Stimulated activated naive CD4-positive, alpha-beta T cell (primary cell): ENCODE measurements around the gene CNPY3.
"Not testable (repeated sequence)": the region's sequence is repeated elsewhere in the genome, so short reads cannot be mapped to it uniquely, and the experiment has no call there.

Experiments
- DNase-seq, 6 experiments: peaks; one replicate each; lab custom pipeline; 2025; lab: John Stamatoyannopoulos, UW

CNPY3 gene

GRCh38 chr6:42928986-42929820, at the start of gene CNPY3:
CNPY3 (plus strand) TSS chr6:42929480; CDS start chr6:42929571, 91 bp downstream.
- peak; percentile 88 to 96 (median 93) for DNase-seq

- DNase-seq = not testable (repeated sequence)
Observed at GRCh38 chr6:42880240-42880817, 49.0 kb upstream of the CNPY3 start.

- DNase-seq = not testable (repeated sequence)
Observed at GRCh38 chr6:42880871-42881270, 48.4 kb upstream of the CNPY3 start.

- no peak for DNase-seq
Observed at GRCh38 chr6:42885702-42886101, 43.6 kb upstream of the CNPY3 start.

GRCh38 chr6:42888201-42888600, 41.1 kb upstream of the CNPY3 start:
- DNase-seq = not testable (repeated sequence)

GRCh38 chr6:42889815-42890214, 39.5 kb upstream of the CNPY3 start:
- peak in 2 of 6 experiments; percentile 2 to 23 for DNase-seq

- DNase-seq = peak; percentile 71 to 88 (median 82)
Observed at GRCh38 chr6:42890311-42891198, 38.7 kb upstream of the CNPY3 start.

GRCh38 chr6:42891199-42891722, 38.0 kb upstream of the CNPY3 start:
- DNase-seq = peak in 1 of 6 experiments; percentile 27

GRCh38 chr6:42894041-42894828, 35.0 kb upstream of the CNPY3 start:
- not testable (repeated sequence) for DNase-seq

- DNase-seq = no peak
Observed at GRCh38 chr6:42896178-42896719, 33.0 kb upstream of the CNPY3 start.

- DNase-seq = peak; percentile 26 to 73 (median 58)
Observed at GRCh38 chr6:42898891-42899361, 30.4 kb upstream of the CNPY3 start.

GRCh38 chr6:42899871-42900270, 29.4 kb upstream of the CNPY3 start:
- no peak for DNase-seq

GRCh38 chr6:42901538-42901957, 27.7 kb upstream of the CNPY3 start:
- peak; percentile 29 to 85 (median 60) for DNase-seq

GRCh38 chr6:42902429-42903263, 26.6 kb upstream of the CNPY3 start:
- not testable (repeated sequence) for DNase-seq

GRCh38 chr6:42904467-42904866, 24.8 kb upstream of the CNPY3 start:
- DNase-seq = no peak

- no peak for DNase-seq
Observed at GRCh38 chr6:42907336-42907735, 21.9 kb upstream of the CNPY3 start.

- no peak for DNase-seq
Observed at GRCh38 chr6:42909835-42910234, 19.4 kb upstream of the CNPY3 start.

GRCh38 chr6:42911171-42912021, 17.9 kb upstream of the CNPY3 start:
- peak in 2 of 6 experiments; percentile 14 to 27 for DNase-seq

GRCh38 chr6:42914546-42914945, 14.7 kb upstream of the CNPY3 start:
- no peak for DNase-seq
